ENCODE results near the gene OSR1.

Gene OSR1

DNA sequence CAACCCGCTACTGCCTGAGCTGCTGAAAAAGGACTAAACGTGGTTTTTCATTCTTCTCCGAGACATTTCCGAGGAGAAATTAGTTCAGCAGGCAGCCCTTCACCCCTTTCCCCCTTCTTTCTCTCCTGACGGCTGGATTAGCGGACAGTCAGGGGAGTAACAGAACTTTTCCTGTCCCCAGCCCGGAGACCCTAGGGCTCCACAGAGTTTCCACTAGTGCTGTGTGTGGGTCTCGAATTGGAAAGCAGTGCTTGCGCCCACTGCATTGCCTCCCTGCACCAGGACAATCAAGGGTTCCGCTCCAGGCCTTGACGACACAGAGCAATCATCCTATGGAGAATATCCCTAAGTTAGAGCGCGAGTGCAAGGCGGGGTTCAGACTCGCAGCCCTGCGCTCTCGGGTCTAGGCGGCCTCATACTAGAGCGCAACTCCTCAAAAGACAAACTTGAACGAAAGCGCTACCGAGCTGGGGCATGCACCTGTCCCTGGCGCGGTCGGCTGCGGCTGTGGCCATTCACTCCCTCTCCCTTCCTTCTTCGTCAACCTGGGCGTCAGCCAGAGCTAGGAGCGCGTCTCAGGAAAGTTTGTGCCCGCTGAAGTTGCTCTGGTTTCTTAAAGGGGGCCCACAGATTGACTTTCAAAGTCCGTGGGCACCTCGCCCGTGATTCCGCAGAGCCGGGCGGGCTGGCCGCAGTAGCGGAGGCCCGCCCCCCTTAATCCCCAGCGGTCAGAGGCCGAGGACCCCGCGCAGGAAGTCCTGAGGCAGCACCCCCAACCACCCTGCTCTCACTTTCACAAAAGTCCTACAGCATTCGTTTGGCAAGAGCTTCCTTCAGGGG is 801 bp downstream of the OSR1 start:
- peak; percentile 25 for DNase-seq

DNA sequence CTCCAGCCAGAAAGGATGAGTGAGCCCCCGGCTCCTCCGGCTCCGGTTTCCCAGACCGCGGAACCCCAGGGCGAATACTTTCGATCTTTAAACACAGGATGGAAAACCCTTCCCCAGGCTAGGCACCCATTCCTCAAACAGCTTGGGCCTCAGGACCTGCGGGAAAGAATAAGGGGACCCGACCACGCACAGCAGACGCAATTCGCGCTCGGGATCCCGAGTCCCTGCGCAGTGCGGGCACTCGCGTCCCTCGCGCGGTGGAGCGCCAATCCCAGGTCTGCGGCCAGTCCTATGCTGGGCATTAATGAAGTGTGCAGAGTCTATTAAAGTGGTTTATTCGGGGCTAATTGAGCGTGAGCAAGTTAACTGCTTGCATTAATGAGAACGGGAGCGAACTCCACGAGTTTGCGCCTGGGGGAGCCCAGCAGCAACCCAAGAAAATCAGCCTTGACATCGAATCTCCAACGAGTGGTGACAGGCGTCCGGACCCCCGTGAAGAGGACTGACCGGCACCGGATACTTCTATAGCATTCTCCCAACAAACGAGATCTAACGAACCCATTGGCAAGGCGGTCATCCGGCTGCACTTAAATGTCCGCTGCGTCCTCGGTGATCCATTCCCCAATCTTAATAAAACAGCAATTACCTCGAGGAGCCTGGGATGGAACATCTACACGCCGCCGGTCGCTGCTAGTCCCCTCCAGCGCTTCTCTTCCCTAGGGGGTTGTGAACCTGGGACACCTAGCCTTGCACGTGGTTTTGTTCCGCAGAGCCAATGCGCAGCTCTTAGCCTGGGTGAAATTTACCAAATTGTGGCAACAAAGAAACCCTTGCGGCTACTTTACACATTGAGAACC is 1.6 kb downstream of the OSR1 start:
- DNase-seq: no peak

DNA sequence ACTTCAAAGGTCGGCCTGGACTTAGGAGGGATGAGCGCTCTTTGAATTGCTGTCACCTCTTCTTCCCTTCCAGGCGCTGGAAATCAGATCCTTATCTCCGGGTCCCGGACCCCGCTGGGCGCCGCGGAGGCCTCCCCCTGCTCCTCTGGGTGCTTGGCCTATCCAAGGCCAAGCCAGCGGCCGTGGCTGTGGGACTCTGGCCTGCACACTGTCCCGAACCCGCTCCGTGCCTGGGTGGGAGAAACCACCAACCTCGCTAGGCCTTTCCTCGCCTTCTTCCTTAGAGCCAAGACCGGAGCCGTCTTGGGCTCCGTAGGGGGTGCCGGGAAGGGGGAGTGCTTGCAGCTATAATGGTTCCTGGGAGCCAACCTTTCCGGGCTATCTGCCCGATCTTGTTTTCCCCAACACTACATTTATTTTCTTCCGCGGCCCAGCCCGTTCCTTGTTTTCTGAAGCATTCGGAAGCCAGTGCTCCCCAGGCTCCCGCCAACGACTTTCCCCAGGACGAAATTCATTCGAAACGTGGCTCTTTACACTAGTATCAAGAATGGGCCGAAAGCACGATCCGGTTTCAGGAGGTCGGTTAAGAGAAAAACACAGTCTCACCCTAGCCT is 2.4 kb downstream of the OSR1 start:
- DNase-seq: no peak

DNA sequence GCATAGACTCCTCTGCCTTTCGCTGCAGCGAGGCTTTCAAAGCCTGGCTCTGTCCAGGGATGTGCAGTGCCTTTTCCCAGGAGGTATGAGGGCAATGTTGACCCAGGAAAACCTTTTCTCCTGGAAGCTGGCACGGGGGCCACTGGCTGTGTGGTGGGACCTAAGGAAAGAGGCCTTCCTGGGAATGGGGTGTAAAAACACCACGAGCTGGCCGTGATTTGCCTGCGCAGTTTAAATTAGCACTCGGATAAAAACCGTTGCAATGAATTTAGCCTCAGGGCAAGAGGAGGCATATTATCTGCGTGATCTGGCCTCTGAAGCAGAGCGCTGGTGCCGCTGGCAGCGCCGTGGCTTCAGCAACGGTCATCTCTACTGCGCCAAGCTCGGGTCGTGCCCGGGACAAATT is 3.0 kb downstream of the OSR1 start:
- no peak for DNase-seq

DNA sequence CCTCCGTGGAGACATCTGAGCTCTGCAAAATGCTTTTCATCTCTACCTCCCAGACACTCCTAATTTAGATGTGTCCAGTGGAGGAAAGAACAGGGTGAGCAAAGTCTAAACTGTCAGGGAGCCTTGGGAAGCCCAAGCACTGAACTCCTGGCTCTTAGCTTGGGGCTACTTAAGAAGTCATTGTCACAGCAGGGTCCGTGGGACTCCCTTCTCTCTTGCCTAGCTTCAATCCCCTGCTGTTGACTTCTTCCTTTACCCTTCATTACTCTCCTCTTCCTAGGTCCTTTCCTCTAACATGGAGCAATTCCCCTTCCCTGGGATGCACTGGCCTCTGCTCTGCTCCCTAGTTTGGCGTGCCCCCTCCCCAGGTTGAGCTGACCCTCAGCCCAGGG is 3.4 kb downstream of the OSR1 start:
- no peak for DNase-seq

DNA sequence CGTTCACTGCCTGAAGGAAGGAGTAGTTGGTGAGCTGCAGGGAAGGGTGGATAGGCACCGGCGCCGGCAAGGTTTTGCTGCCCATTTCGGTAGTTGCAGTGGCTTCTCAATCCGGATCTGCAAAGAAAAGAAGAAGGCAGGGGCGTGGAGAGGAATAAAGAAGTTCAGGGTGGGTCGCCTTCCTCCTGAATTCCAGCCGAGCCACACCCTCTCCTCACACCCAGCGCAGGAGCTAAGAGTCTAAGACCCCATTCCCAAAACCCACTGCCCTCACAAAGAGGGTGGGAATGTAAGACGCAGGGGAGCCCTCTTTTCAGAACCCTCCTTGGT is 4.7 kb downstream of the OSR1 start:
- DNase-seq: no peak

DNA sequence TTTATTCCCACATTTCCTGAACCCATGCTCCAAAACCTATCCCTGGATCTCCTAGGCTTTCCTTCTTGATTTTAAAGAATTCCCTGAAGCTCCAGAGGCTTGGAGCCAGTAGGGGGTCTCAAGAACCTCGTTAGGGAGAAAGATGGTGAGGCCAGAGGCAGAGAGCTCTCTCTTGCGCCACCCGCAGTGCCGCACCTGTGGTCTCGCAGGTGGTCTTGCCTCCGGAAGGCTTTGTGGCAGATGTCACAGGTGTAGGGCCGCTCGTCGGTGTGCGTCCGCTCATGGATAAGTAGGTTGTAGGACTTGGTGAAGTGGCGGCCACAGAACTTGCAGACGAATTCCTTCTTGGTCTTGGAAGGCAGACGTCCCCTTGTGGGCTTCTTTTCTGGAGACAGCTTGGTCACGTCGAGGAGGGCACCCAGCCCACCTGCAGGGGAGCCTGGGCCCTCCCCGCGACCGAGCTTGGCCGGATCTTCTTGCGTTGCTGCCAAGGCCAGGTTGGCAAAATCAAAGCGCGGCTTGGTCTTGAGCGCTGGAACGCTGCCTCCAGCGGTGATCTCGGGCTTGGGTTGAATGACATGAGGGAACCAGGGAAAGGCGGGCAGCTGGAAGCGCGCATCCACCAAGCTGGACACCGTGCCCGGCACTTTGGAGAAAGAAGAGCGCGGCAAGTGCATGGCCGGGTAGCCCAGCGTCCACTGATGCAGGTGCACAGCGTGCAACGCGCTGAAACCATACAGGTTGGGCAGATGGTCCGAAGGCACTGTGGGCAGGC is 5.3 kb downstream of the OSR1 start:
- DNase-seq: no peak

DNA sequence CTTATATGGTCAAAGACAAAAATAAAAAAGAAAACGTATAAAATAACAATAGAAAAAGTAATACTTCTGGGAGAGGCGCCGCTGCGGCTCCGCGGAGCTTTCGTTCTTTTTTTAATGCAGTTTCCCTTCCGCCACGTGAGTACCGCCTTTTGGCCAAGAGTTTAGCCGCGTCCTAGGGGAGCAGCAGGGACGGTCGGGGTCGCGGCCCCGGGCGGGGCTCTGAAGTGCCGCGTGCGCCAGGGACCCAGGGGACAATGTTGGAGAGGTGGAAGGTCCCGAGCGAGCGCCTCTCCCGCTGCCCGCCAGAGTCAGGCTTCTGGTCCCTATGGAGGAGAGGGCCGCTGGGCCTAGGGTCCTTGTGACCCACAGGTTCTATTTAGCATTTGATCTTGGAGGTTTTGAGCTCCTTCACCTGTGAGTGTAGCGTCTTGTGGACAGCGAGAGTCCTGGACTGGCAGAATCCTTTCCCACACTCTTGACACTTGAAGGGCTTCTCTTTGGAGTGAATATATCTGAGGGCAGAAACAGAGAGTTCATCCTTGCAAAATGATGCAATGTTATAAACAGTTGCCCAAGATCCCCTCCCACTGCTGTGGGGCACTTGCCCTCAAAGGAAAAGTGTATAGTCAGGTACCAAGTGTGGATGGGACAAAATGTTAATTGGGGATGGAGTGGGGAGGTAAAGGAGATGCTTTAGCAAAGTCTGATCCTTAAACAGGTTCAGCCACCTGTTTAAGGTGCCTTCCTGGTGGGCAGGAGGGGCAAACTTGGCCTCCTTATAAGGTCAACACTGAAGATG is 6.3 kb downstream of the OSR1 start:
- DNase-seq: no peak

DNA sequence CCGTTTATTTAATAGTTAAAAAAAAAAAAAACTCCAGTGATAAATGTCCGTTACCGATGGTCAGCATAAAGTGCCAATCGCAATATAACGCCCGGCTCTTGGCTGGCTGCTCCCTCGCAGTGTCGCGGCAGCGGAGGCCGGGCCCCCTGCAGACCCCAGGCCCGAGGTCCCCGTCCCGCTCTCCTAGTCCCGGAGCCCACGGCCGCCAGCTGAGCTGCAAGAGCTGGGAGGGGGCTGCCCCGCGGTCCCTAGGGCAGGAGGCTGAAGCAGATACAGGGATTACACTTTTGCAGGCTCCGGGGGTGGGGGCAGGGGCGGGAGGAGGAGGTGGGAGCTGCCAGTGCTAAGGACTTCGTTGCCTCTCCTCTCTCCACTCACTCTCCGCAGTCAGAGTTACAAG is 6.9 kb downstream of the OSR1 start:
- DNase-seq: no peak

DNA sequence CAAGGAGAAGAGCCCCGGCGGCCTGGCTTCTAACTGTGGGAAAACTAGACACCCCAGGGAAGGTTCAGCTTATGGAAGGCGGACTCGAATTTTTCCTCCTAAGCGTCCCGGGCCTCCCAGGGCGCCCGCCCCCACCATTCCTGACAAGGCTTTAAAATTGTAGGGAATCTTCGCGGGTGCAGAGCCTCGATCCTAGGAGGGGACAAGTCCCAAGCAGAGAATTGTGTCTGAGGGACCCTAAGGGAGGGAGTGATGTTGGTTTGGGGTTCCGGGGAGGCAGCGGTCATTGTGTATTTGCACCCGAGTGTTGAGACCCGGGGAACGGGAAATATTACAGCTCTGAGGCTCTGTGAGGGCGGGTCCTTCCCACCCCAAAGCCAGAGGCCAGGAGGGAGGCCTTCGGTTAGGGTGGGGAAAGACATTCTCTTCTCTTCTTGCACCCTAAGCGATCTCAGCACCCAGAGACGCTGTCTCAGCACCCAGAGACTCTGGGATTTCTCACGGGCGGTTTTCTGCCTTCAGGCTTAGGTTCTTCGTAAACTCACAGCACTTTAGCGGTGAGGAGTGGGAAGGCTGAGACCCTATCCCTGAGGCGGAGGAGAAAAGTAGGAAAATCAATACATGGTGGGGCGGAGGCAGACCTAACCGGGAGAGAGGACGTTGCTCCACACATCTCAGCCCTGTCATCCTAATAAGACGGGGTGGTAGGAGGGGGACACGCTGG is 7.6 kb downstream of the OSR1 start:
- DNase-seq: no peak

DNA sequence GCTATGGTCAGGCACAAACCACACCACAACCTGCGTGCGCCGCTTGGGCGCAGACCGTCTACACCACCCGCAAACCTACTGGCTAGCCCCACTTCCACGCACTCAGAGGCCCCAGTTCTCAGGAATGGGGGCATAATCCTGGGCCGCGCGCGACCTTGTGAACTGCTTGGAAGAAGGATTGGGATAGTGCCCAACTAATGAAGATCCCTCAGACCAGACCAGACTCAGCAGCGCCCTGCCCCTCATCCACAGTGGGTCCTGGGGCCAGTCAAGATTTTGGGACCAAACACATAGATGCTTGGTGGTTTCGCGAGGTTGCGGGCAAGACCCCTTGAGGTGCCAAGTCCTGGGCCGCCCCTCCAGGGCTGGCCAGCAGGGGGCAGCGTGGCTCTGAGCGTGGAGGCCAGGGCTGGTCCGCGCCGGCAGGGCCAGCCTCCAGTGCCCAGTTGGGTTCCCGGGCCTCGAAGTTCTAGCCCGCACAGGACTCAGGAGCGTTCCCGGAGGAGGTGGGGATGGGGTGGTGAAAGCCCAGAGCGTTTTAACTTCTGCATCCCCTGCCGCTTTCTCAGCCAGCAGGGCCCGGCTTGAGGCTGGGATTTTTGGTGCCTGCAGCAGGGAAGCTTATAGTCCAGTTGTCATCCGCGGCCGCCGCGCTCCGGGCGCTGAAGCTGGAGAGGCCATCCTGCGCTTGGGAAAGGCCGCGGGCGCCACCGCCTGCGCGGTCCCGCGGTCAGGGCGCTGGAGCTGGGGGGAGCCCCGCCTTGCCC is 8.3 kb downstream of the OSR1 start:
- DNase-seq: no peak

DNA sequence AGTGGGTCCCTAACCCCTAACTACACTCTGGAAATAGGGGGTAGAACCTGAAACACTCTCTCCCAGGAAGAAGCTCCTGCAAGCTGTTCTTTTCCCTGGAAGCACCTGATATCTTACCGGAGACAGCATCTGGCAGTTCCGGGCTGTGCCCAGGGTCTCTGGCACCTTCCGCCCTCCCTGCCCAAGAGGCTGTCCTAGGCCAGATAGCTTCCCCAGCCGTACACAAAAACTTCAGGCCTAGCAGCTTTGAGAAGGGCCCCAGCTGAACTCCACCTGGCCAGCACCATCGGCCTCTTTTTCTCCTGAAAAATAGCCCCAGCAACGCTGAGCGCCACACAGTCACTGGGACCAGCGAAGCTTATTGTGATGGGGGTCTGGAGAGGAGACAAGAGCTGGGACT is 9.7 kb downstream of the OSR1 start:
- DNase-seq: no peak

DNA sequence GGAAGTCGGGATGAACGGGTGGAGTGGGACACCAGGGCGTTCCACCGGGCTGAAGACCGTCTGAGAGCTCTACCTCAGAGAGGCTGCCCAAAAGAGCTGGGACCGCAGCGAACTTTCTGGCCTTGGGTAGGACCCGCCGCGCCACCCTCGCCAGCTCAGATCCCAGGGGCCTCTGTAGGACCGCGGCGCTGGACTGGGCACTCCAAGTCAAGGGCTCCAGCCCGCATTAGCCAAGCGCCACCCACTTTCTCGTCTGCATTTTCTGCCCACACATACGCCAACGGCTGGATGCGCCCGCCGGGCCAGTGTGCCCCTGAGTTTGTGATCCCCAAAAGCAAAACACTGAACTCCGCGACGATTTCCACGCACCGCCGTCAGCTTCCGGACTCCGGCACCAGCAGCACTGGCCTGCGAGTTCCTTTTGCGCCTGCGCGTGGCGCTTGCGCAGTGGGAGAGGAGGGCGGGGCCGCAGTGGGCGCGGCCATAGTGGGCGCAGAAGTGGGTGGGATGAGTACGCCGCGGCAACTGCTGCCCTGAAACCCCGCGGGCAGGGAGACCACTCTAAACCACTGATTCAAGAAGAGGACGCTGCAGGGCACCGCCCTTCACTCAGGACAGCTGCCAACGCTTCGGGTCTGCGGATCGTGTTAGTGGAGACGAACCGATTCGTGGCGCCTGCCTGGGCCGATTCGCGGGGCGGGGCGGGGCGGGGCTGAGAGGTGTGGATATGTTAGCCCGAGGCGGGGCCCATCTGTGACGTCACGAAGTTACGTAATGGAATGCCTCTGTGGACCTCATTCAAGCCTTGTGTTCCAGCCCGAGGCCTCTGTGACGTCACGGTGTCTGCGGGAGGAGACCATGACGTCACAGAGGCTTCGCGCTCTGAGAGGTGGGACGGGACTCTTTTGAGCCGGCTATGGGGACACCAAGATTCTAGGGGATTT is 10.5 kb downstream of the OSR1 start:
- DNase-seq: peak; percentile 90

DNA sequence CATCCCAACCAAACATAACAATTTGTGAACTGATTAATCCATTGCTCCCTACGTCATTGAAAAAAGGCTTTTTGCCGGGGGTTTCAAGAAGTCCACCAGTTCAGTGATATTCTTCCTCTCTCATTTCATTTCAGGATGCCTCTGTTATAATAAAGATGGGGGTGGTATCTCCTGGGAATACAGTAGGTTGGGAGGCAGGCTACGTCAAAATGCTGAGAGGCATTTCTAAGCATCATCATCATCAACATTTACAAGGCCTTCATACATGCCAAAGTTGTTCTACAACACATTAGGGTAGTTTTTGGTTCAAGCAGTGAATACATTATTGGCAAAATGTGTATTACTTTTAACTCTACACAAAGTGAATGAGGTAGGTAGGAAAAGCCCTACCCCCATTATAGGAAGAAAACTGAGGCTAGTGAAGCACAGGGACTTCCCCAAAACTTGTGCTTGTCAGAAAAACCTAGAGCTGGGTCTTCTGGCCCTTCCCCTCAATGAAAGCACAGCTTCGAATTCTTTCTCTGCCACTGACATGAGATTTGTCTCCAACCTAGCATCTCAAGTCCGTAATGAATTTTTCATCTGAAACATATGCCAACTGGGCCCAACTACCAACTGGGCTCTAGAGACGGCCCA is 11.3 kb downstream of the OSR1 start:
- DNase-seq: no peak

DNA sequence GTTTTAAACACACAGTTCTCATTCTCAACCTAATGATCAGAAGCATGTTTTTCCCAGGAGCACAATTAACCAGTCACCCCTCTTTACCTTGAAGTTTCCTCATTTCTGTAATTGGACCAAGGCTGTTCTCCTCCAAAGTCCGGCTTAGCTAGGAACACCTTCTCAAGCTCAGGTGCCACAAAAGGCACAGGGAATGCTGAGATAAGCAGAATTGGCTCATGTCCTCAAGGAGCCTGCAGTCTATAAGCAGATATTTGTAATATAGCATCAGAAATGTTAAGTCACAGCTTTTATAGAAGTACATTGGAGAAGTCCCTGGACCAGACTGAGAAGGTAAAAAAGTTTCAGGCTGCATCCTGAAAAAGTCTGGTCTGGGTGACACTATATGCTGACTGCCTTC is 20.7 kb downstream of the OSR1 start:
- no peak for DNase-seq

DNA sequence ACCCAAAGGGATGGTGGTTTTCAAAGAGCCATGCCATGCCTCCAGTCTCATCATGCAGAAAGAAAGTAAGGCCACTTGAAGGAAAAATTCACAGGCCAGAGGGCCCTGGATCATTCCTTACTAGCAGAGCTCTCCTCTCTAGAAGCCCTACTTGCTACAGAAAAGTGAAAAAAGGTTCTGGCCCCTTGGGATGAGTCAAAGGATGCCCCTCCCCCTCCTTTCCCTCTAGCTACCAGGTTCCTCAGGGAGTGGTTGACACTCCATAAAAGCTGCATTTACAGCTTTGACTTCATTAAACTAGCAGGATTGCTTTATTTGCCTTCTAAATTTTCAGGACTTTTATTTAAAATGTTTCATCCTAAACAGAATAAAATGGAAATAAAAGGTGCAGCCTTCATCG is 21.2 kb downstream of the OSR1 start:
- DNase-seq: no peak

DNA sequence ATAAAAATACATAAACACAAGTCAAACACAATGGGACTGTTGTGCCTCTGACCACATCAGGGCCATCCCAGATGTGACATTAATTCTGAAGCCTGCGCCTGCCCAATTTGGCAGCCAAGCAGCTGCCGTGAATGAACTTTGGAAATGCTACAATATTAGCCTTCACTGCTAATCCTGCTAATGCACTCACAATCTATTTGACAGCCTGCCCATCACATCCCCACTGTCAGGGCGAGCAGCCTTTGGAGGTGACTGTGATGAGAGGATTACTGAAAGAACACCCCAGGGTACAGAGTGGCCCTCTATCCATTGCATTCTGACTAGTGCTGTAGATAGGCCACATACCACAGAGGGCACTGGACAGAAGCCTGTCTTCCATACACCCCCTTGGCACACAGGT is 21.6 kb downstream of the OSR1 start:
- DNase-seq: no peak

DNA sequence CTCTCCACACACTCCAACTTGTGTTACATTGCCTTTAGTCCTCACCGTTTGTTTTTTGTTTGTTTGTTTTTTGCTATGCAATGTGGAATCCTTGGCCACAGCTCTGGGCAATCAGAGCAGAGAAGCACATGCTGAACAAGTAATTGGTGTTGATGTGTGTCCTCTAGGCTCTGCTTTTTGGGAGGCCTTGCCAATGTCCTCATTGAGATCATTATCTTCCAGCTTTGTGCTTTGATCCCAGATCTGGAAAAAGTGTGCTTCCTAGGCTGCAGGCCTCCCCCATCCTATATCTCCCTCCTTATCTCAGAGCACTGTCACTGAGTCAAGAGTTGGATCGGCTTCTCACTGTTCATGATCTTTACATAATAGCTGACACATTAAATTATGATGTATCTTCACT is 25.9 kb downstream of the OSR1 start:
- DNase-seq: no peak

DNA sequence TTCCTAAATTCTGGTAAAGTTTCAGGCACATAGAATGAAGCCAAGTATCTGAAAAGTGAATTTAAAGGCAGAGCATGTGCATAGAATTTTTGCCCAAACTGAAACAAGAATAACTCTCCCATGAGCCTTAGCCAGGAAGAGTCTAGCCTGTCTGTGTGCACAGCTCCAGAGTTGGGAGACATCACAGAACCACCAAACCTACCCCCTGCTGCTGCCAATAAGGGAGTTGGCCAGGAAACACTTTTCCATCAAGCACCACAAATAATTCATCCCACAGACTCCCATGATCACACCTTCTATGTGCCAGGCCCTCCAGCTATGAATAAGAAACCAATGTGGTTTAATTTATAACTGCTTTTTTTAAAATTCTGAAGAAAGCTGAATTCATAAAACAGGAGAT is 27.0 kb downstream of the OSR1 start:
- no peak for DNase-seq
